A673 (cell line): ENCODE measurements around the gene KDM1A. TPM values are rescaled to one million over a fixed set of nuclear protein-coding genes. Genes with fewer than 3 reads are reported as not detected.

Experiments
- BruUV-seq: library from RNA; stranded (reverse); fragments of 400-500 nt; replicated peaks from 2 replicates; lab custom pipeline; 2021; lab: Mats Ljungman, UMichigan
- CTCF ChIA-PET: fragments of 300-600 bp; sonication (Branson Sonifier 250); formaldehyde crosslinking; loops from one replicate; lab custom pipeline; 2022; ENCODE audit warnings: antibody characterized with exemption; lab: Charles Lee
- POLR2A ChIA-PET: fragments of 300-600 bp; sonication (Branson Sonifier 250); formaldehyde crosslinking; loops from one replicate; lab custom pipeline; 2022; ENCODE audit warnings: antibody characterized with exemption; ENCODE audit not compliant: low non-redundant PET; lab: Charles Lee
- DNase-seq: peaks from one replicate; pipeline ENCODE4 v3.0.0-alpha.2; 2015; ENCODE audit warnings: low spot score
- H3K27ac ChIP-seq: fragments of 200-600 bp; sonication (generic); 2 replicates; pipeline ENCODE4 v1.5.1; 2016; ENCODE audit warnings: mixed run types, low read depth, mild to moderate bottlenecking, mixed read lengths, antibody characterized with exemption, low read length; ENCODE audit not compliant: poor library complexity, severe bottlenecking
- H3K27me3 ChIP-seq: fragments of 200-600 bp; sonication (generic); replicated peaks from 2 replicates; pipeline ENCODE4 v1.6.1; 2017; ENCODE audit warnings: mixed run types, low read depth, mild to moderate bottlenecking, mixed read lengths, antibody characterized with exemption, low read length; ENCODE audit not compliant: insufficient read depth, poor library complexity
- H3K36me3 ChIP-seq: fragments of 200-600 bp; sonication (generic); 2 replicates; pipeline ENCODE4 v1.6.1; 2016; ENCODE audit warnings: mixed run types, mild to moderate bottlenecking, mixed read lengths, antibody characterized with exemption, low read length; ENCODE audit not compliant: insufficient read depth, poor library complexity, severe bottlenecking
- H3K4me1 ChIP-seq: fragments of 200-600 bp; sonication (generic); 2 replicates; pipeline ENCODE4 v1.6.1; 2017; ENCODE audit warnings: mixed run types, mild to moderate bottlenecking, mixed read lengths, antibody characterized with exemption, low read length; ENCODE audit not compliant: insufficient read depth, poor library complexity, severe bottlenecking
- H3K4me3 ChIP-seq: fragments of 200-600 bp; sonication (generic); 2 replicates; pipeline ENCODE4 v1.5.1; 2016; ENCODE audit warnings: low read depth, mixed run types, mild to moderate bottlenecking, mixed read lengths, low read length; ENCODE audit not compliant: poor library complexity, severe bottlenecking
- H3K9me3 ChIP-seq: fragments of 200-600 bp; sonication (generic); 2 replicates; pipeline ENCODE4 v1.6.1; 2016; ENCODE audit warnings: mixed run types, low read depth, mild to moderate bottlenecking, mixed read lengths, antibody characterized with exemption, low read length; ENCODE audit not compliant: poor library complexity, severe bottlenecking
- CTCF ChIP-seq: fragments of 300-800, 200-600 bp; sonication (generic); conservative IDR thresholded peaks from 2 replicates; pipeline ENCODE4 v1.5.1; 2017; ENCODE audit warnings: low read depth, mild to moderate bottlenecking, antibody characterized with exemption, low read length, moderate library complexity, mixed read lengths
- EZH2 ChIP-seq: fragments of 200-600 bp; sonication (generic); IDR thresholded peaks from 2 replicates; pipeline ENCODE4 v1.6.1; 2017; ENCODE audit warnings: borderline replicate concordance, low read depth, mild to moderate bottlenecking, mixed read lengths, antibody characterized with exemption, low read length; ENCODE audit not compliant: poor library complexity, severe bottlenecking
- intact Hi-C: fragments of 100-400 bp; cut with micrococcal nuclease; formaldehyde crosslinking; loops from one replicate; pipeline ENCODE4 v1.10.0; 2022; ENCODE audit not compliant: unreplicated experiment
- total RNA-seq: library from RNA; stranded (reverse); gene quantifications from 2 replicates; pipeline ENCODE4 v1.2.3, GENCODE V29; 2021

Gene KDM1A
- total RNA-seq, 1 experiment from 2014 or later: 201 TPM

- Histone ChIP-seq H3K27me3 (no peaks in the 10 kb centered on the region), H3K9me3 (no peaks in the 10 kb centered on the region), H3K4me1 (peaks cover 42% of the 10 kb centered on the region), H3K36me3 (no peaks in the 10 kb centered on the region), H3K27ac (no peak overlapping the region), H3K4me3 (no peak overlapping the region)
- CTCF ChIA-PET: no interaction called here
- TF ChIP-seq EZH2: no peak
- TF ChIP-seq CTCF: no peak
- no TSS peak for BruUV-seq
- POLR2A ChIA-PET: no interaction called here
- intact Hi-C loops: loop anchor here (5.0 kb wide), 1 partner anchor 43 kb away; the partner anchor contains the start of gene LUZP1
- DNase-seq: no peak
Observed at GRCh38 chr1:23124259-23125026, 105.2 kb downstream of the KDM1A start.

GRCh38 chr1:23125489-23125888 lies 106.2 kb downstream of the KDM1A start:
- Histone ChIP-seq H3K4me3 (no peak overlapping the region), H3K27ac (no peak overlapping the region), H3K36me3 (no peaks in the 10 kb centered on the region), H3K9me3 (no peaks in the 10 kb centered on the region), H3K4me1 (peaks cover 34% of the 10 kb centered on the region), H3K27me3 (no peaks in the 10 kb centered on the region)
- CTCF ChIA-PET: no interaction called here
- POLR2A ChIA-PET: no interaction called here
- no peak for TF ChIP-seq CTCF
- TF ChIP-seq EZH2: no peak
- intact Hi-C loops: loop anchor here (5.0 kb wide), 1 partner anchor 42 kb away; the partner anchor contains the start of gene LUZP1
- no peak for DNase-seq
- BruUV-seq: no TSS peak

DNA sequence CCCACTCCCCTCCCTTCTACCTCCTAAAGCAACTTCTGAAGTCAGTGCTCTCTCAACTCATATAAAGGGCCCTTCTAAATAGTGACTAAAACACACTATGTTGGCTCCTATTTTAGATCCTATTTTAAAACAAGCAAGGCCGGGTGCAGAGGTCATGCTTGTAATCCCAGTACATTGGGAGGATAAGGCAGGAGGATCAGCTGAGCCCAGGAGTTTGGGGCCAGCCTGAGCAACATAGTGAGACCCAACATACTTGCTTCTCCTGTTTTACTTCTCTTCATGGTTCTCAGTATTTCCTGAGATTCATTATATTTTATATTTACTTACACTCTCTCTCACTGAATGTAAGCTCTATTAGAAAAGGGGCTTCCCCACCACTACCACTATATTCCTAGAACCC lies 106.9 kb downstream of the KDM1A start:
- Histone ChIP-seq H3K27ac (peak overlapping the region; percentile 21), H3K4me1 (peaks cover 34% of the 10 kb centered on the region), H3K9me3 (no peaks in the 10 kb centered on the region), H3K27me3 (no peaks in the 10 kb centered on the region), H3K4me3 (no peak overlapping the region), H3K36me3 (no peaks in the 10 kb centered on the region)
- intact Hi-C loops: loop anchor here (5.0 kb wide), 1 partner anchor 41 kb away; the partner anchor contains the start of gene LUZP1
- ChIA-PET CTCF (no interaction called here), POLR2A (no interaction called here)
- DNase-seq: no peak
- TF ChIP-seq CTCF: no peak
- no TSS peak for BruUV-seq
